Endodermal cell (in vitro differentiated cells): ENCODE results near the gene FAM107B. TPM values are rescaled to one million over a fixed set of nuclear protein-coding genes. Genes with fewer than 3 reads are reported as not detected.

ENCODE experiments used
- DNase-seq: peaks from one replicate; pipeline ENCODE4 v3.0.0-alpha.2; 2017
- H3K27ac ChIP-seq: 2 replicates; pipeline ENCODE4 v1.5.1; 2013; ENCODE audit warnings: mild to moderate bottlenecking, low read depth, low read length, moderate library complexity
- H3K27me3 ChIP-seq: 2 replicates; pipeline ENCODE4 v1.6.1; 2013; ENCODE audit warnings: mild to moderate bottlenecking, low read length, moderate library complexity; ENCODE audit not compliant: insufficient read depth, control insufficient read depth, poor library complexity, severe bottlenecking
- H3K36me3 ChIP-seq: 2 replicates; pipeline ENCODE4 v1.7.0; 2013; ENCODE audit warnings: mild to moderate bottlenecking, low read length, moderate library complexity; ENCODE audit not compliant: control insufficient read depth, insufficient read depth
- H3K4me1 ChIP-seq: one replicate; pipeline ENCODE4 v1.7.0; 2013; ENCODE audit warnings: low read length; ENCODE audit not compliant: control insufficient read depth, insufficient read depth
- H3K4me3 ChIP-seq: 2 replicates; pipeline ENCODE4 v1.5.1; 2013; ENCODE audit warnings: mild to moderate bottlenecking, low read length, moderate library complexity
- H3K9ac ChIP-seq: 2 replicates; pipeline ENCODE4 v1.6.1; 2013; ENCODE audit warnings: mild to moderate bottlenecking, low read length, moderate library complexity; ENCODE audit not compliant: poor library complexity, severe bottlenecking; ENCODE audit errors: extremely low read depth
- H3K9me3 ChIP-seq: 2 replicates; pipeline ENCODE4 v1.6.1; 2013; ENCODE audit warnings: mild to moderate bottlenecking, low read length, moderate library complexity; ENCODE audit not compliant: control insufficient read depth
- H3K27ac Mint-ChIP-seq: 2 replicates; pipeline ENCODE4 v1.8.0; 2020; ENCODE audit warnings: mixed read lengths
- H3K27me3 Mint-ChIP-seq: 2 replicates; pipeline ENCODE4 v1.8.0; 2021; ENCODE audit warnings: mild to moderate bottlenecking, mixed read lengths; ENCODE audit not compliant: insufficient read depth
- H3K36me3 Mint-ChIP-seq: 2 replicates; pipeline ENCODE4 v1.8.0; 2020; ENCODE audit warnings: low read depth, mixed read lengths
- H3K4me1 Mint-ChIP-seq: 2 replicates; pipeline ENCODE4 v1.8.0; 2020; ENCODE audit warnings: mixed read lengths
- H3K4me3 Mint-ChIP-seq: 2 replicates; pipeline ENCODE4 v1.8.0; 2020; ENCODE audit warnings: mild to moderate bottlenecking, moderate library complexity, mixed read lengths
- H3K9me3 Mint-ChIP-seq: 2 replicates; pipeline ENCODE4 v1.8.0; 2020; ENCODE audit warnings: mild to moderate bottlenecking, mixed read lengths
- WGBS, 2 experiments: methylation state at CpG; one replicate each; pipeline versions ENCODE4 v1.1.5 to v1.1.7; 2013; ENCODE audit warnings: missing lambda C conversion rate in 2 of 2, mixed read lengths in 1 of 2; ENCODE audit not compliant: insufficient coverage in 1 of 2, insufficient read length in 1 of 2; 5-methylcytosine and 5-hydroxymethylcytosine counted together
- total RNA-seq, 2 donors: library from RNA; stranded (reverse); fragmentation: NEBNext Ultra II Directional in 1 of 2; extraction: Animal tissue kit (Norgen Biotek cat#: 25700) in 1 of 2; gene quantifications; 2 replicates in 1 of 2; 3 replicates in 1 of 2; pipeline ENCODE4 v1.2.1, GENCODE V29; 2021
- TF ChIP-seq, protein P1 (sequence below): fragments of 200-600 bp; sonication (generic); conservative IDR thresholded peaks from 2 replicates; pipeline ENCODE4 v1.5.0; 2021; ENCODE audit warnings: antibody characterized with exemption, mild to moderate bottlenecking

FAM107B gene
- total RNA-seq, 2 donors from 2014 or later = 16.0 to 24.0 TPM

DNA sequence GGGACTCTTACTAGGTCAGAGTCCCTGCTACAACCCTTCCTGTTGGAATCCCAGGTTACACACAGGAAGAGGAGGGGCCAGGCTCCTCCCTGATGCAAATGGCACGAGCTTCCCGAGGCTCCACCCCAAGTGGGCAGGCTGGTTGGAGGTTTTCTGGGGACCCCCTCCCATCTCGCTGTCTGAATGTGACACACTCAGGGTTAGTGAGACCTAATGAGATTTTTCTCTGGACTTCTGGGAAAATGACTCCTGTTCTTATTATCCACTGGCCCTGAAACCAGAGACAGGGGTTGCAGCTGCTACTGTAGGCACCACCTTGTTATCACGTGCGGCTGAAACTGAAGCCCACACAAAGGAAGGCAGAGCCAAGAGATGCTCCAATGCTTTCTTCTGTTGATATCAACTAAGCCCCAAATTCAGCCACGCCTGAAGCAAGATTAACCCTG lies 103.3 kb downstream of the FAM107B start:
- H3K9me3 Mint-ChIP-seq = peaks cover 3% of the 10 kb centered on the region
- H3K36me3 ChIP-seq = no peaks in the 10 kb centered on the region
- H3K4me1 Mint-ChIP-seq = peaks cover 33% of the 10 kb centered on the region
- no peak overlapping the region for H3K4me3 ChIP-seq
- H3K27ac Mint-ChIP-seq = no peak overlapping the region
- peaks cover 2% of the 10 kb centered on the region for H3K36me3 Mint-ChIP-seq
- no peak overlapping the region for H3K27ac ChIP-seq
- no peak overlapping the region for H3K9ac ChIP-seq
- H3K4me3 Mint-ChIP-seq = no peak overlapping the region
- no peaks in the 10 kb centered on the region for H3K27me3 Mint-ChIP-seq
- no peaks in the 10 kb centered on the region for H3K27me3 ChIP-seq
- H3K4me1 ChIP-seq = peaks cover 10% of the 10 kb centered on the region
- H3K9me3 ChIP-seq = no peaks in the 10 kb centered on the region
- TF ChIP-seq, protein P1, sequence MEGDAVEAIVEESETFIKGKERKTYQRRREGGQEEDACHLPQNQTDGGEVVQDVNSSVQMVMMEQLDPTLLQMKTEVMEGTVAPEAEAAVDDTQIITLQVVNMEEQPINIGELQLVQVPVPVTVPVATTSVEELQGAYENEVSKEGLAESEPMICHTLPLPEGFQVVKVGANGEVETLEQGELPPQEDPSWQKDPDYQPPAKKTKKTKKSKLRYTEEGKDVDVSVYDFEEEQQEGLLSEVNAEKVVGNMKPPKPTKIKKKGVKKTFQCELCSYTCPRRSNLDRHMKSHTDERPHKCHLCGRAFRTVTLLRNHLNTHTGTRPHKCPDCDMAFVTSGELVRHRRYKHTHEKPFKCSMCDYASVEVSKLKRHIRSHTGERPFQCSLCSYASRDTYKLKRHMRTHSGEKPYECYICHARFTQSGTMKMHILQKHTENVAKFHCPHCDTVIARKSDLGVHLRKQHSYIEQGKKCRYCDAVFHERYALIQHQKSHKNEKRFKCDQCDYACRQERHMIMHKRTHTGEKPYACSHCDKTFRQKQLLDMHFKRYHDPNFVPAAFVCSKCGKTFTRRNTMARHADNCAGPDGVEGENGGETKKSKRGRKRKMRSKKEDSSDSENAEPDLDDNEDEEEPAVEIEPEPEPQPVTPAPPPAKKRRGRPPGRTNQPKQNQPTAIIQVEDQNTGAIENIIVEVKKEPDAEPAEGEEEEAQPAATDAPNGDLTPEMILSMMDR = no peak
- WGBS, 2 experiments = 93 to 96% methylated on average over 3 to 6 of the region's 6 CpGs
- peak; percentile 83 for DNase-seq

DNA sequence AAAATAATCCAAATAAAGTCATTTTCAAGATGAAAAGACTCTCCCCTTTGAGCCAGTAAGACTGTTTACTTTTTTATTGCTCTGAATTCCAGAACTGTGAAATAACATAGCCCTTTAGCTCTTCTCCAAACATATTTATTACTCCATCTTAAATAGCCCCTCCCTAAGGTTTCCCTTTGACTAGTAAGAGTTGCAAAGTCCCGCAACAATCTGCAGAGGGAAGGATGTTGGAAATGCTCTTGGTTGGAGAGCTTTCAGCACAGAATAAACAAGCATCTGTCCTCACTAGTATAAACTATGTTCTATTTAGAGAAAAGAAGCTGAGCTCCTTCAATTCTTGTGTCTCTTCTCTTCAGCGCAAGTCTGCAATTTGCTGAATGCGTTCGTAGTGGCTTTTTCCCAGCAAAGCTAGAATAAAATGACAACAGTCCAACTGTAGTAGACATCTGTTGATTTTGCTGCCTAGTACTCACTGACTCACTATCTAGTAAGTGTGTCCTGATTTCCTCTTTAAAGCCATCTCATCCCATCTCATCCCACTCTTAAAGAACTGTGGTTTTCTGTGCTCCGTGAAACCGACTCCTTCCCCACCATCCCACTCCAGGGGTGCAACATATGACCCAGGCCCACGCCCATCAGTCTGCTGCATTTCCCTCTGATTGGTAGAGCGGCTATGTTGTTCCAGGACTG lies 104.0 kb downstream of the FAM107B start:
- Mint-ChIP-seq H3K36me3 (peaks cover 2% of the 10 kb centered on the region), H3K4me1 (peaks cover 27% of the 10 kb centered on the region), H3K27me3 (no peaks in the 10 kb centered on the region), H3K4me3 (no peak overlapping the region), H3K9me3 (peaks cover 6% of the 10 kb centered on the region), H3K27ac (no peak overlapping the region)
- H3K4me1 ChIP-seq = peaks cover 10% of the 10 kb centered on the region
- no peaks in the 10 kb centered on the region for H3K9me3 ChIP-seq
- H3K9ac ChIP-seq = no peak overlapping the region
- no peaks in the 10 kb centered on the region for H3K27me3 ChIP-seq
- DNase-seq = no peak
- no peak overlapping the region for H3K4me3 ChIP-seq
- H3K36me3 ChIP-seq = no peaks in the 10 kb centered on the region
- no peak overlapping the region for H3K27ac ChIP-seq
- WGBS, 2 experiments = 94 to 95% methylated on average over 7 to 8 of the region's 8 CpGs
- TF ChIP-seq, protein P1 = no peak

DNA sequence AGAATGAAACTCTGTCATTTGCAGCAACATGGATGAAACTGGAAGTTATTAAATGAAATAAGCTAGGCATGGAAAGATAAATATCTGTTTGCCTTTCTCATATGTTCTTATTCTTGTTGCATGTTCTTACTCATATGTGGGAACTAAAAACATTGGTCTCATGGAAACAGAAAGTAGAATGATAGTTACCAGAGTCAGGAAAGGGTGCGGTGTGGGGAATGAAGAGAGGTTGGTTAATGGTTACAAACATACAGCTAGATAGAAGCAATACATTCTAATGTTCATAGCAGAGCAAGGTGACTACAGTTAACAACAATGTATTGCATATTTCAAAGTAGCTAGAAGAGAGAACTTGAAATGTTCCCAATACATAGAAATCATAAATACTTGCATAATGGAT lies 105.1 kb downstream of the FAM107B start:
- WGBS, 2 experiments = 100% methylated on average over 1 of the region's 1 CpG; no CpG with 5 or more reads in 1 of the 2 experiments
- H3K4me3 ChIP-seq = no peak overlapping the region
- Mint-ChIP-seq H3K4me1 (peaks cover 17% of the 10 kb centered on the region), H3K9me3 (peaks cover 6% of the 10 kb centered on the region), H3K27ac (no peak overlapping the region), H3K36me3 (peaks cover 2% of the 10 kb centered on the region), H3K4me3 (no peak overlapping the region), H3K27me3 (no peaks in the 10 kb centered on the region)
- H3K36me3 ChIP-seq = no peaks in the 10 kb centered on the region
- no peaks in the 10 kb centered on the region for H3K27me3 ChIP-seq
- no peaks in the 10 kb centered on the region for H3K9me3 ChIP-seq
- H3K9ac ChIP-seq = no peak overlapping the region
- TF ChIP-seq, protein P1 = no peak
- H3K4me1 ChIP-seq = peaks cover 7% of the 10 kb centered on the region
- DNase-seq = no peak
- H3K27ac ChIP-seq = no peak overlapping the region
